HL-60 (cell line): ENCODE data around the gene CELA2B.

Experiments
- POLR2AphosphoS5 ChIP-seq: IDR thresholded peaks from 2 replicates; pipeline ENCODE4 v1.6.1; 2012; ENCODE audit warnings: low read depth
- TF ChIP-seq, protein P1 (sequence below): IDR thresholded peaks from one replicate; pipeline ENCODE4 v1.5.1; 2011; ENCODE audit warnings: low read length, control low read depth, inconsistent platforms; ENCODE audit not compliant: insufficient read depth

GRCh38 chr1:15513192-15513591, 37.3 kb downstream of the CELA2B start:
- TF ChIP-seq, protein P1, sequence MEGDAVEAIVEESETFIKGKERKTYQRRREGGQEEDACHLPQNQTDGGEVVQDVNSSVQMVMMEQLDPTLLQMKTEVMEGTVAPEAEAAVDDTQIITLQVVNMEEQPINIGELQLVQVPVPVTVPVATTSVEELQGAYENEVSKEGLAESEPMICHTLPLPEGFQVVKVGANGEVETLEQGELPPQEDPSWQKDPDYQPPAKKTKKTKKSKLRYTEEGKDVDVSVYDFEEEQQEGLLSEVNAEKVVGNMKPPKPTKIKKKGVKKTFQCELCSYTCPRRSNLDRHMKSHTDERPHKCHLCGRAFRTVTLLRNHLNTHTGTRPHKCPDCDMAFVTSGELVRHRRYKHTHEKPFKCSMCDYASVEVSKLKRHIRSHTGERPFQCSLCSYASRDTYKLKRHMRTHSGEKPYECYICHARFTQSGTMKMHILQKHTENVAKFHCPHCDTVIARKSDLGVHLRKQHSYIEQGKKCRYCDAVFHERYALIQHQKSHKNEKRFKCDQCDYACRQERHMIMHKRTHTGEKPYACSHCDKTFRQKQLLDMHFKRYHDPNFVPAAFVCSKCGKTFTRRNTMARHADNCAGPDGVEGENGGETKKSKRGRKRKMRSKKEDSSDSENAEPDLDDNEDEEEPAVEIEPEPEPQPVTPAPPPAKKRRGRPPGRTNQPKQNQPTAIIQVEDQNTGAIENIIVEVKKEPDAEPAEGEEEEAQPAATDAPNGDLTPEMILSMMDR: no peak
- TF ChIP-seq POLR2AphosphoS5: no peak
